ENCODE results near the gene EIF3B.
"Not testable (repeated sequence)": the region's sequence is repeated elsewhere in the genome, so short reads cannot be mapped to it uniquely, and the experiment has no call there.

The EIF3B gene

GRCh38 chr7:2350055-2350454 is 4.6 kb upstream of the EIF3B start:
- DNase-seq, result no peak

GRCh38 chr7:2350861-2351260 is 3.8 kb upstream of the EIF3B start:
- DNase-seq, result no peak

- DNase-seq, result no peak
Observed at GRCh38 chr7:2353113-2353935, 1.3 kb upstream of the EIF3B start.

GRCh38 chr7:2353936-2354185 is 766 bp upstream of the EIF3B start:
- DNase-seq, result peak; percentile 90

- DNase-seq, result no peak
Observed at GRCh38 chr7:2354939-2355704, 495 bp downstream of the EIF3B start.

- no peak for DNase-seq
Observed at GRCh38 chr7:2355705-2356008, 1.0 kb downstream of the EIF3B start.

GRCh38 chr7:2357165-2357564 is 2.5 kb downstream of the EIF3B start:
- no peak for DNase-seq

GRCh38 chr7:2357571-2357970 is 2.9 kb downstream of the EIF3B start:
- no peak for DNase-seq

GRCh38 chr7:2358968-2359527 is 4.4 kb downstream of the EIF3B start:
- no peak for DNase-seq

- DNase-seq, result no peak
Observed at GRCh38 chr7:2359610-2360009, 5.0 kb downstream of the EIF3B start.

DNA sequence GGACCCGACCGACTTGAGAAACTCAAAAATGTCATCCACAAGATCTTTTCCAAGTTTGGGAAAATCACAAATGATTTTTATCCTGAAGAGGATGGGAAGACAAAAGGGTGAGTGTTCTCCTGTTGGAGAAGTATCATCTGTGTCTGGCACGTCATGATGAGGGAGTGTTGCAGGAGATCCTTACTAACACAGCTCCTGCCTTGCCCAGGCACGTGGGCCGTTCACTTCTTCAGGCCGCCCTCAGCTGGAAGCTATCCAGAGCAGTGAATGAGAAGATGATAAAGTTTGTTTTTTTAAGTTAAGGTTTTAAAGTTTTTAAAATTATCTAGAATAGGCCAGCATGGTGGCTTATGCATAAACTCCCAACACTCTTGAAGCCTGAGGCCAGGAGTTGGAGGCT is 6.2 kb downstream of the EIF3B start:
- no peak for DNase-seq

DNA sequence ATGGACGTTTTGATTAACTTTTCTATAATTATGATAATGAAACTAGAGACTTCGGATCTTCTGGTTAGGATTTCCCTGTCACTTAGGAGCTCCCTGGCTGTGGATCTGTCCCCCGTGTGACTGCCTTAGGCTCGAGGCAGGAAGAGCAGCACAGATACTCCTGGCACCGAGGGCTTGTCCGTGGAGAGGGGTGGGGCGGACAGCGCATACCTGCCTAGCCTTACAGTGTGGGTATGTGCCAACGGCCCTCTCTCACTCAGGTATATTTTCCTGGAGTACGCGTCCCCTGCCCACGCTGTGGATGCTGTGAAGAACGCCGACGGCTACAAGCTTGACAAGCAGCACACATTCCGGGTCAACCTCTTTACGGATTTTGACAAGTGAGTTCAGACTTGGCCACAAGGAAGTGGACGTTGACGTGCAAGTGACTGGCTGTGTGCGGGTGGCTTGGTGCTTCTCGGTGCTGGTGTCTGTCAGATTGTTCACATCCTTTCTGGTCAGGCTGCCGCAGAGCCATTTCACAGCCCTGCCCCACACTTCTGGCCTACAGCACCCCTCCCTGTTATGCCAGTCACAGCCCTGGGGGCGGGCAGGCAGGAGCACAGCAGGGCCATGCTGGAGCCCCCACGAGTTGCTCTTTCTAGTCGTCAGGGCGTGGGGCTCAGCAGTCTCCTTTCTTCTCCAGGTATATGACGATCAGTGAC is 7.9 kb downstream of the EIF3B start:
- DNase-seq, result no peak

- no peak for DNase-seq
Observed at GRCh38 chr7:2369139-2369538, 14.5 kb downstream of the EIF3B start.

DNA sequence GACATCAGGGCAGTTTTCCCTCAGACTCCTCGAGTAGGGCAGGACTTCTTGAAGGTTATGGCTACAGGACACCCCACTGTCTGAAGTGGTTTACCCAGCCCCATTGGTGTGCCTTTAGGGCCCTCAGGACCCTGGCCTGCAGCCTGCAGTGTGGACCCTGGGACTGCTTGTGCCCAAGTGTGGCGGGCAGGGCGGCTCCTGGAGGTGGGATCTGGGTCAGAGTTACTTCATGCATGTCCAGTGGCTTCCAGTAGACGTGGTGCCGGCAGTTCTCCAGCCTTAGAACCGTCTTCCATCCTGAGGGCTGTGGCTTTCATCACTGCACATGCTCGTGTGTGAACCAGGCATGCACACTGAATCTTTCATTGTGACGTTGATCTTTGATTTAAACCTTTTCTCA is 16.7 kb downstream of the EIF3B start:
- no peak for DNase-seq

- no peak for DNase-seq
Observed at GRCh38 chr7:2372724-2373123, 18.1 kb downstream of the EIF3B start.

DNA sequence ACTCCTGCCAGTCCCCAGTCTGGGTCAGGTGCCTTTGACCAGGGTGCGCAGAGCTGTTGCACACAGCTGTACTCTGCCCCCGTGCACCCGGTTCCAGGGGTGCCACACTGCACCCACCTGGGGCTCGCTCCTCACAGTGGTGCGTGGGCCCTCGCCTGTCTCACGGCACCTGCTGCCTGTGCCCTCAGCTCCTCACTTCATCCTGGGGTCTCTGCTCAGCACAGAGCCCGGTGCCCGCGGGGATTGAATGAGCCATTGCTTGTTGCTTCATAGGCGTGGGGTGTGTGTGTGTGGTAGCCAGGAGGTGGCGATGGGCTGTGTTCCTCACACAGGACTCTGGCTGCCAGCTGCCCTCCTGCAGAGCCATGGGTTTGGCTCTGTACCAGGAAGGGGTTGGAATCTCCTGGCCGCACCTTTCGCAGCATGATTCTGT is 18.5 kb downstream of the EIF3B start:
- no peak for DNase-seq

- DNase-seq, result no peak
Observed at GRCh38 chr7:2373646-2374045, 19.0 kb downstream of the EIF3B start.

DNA sequence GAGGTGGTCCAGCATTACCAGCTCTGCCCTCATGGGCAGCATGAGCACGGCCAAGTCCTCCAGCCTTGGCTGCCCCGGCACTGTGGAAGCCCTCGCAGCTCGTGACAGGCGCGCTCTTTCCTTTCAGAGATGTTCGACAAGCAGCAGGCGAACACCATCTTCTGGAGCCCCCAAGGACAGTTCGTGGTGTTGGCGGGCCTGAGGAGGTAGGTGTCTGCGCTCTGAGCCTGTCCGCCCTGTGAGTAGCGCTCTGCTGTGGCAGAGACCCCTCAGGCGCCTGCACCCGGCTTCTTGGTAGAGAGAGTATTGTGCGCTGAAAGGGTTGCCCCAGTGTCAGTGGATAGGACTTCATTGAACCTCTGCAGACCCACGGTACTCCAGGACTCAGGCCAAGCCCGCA is 19.8 kb downstream of the EIF3B start:
- no peak for DNase-seq

GRCh38 chr7:2374830-2375728 is 20.5 kb downstream of the EIF3B start:
- no peak for DNase-seq

DNA sequence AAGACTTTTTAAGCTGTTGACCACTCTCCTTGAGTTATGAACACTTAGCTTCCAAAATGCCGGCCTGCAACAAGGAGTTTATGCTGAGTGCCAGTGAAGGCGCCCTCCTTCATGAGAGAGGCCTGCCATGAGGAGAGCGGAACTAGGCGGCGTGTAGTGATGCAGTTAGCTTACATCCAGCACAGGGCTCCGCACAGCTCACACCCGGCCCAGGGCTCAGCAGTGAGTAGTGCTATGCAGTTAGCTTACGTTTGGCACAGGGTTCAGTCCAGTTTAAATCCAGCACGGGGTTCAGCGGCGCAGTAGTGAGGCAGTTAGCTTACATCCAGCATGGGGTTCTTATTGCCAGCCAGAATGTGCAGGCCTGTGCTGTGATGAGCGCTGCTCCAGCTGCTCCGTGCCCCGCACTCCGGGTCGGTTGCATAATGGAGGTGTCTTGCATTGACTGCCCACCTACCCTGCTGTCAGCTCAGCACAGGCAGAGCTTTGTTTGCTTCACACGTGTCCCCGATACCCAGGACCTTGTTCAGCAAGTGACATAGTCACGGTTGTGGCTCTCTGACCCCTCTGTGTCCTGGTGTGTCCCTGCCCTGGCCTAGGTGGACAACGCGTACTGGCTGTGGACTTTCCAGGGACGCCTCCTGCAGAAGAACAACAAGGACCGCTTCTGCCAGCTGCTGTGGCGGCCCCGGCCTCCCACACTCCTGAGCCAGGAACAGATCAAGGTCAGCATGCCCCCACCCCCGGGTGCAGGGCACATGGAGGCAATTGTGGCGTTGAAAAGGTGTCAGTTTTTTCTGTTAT is 21.9 kb downstream of the EIF3B start:
- no peak for DNase-seq

GRCh38 chr7:2377492-2377891 is 22.9 kb downstream of the EIF3B start:
- not testable (repeated sequence) for DNase-seq

- DNase-seq, result not testable (repeated sequence)
Observed at GRCh38 chr7:2378125-2378524, 23.5 kb downstream of the EIF3B start.

Measured in CD4-positive, alpha-beta T cell treated with Interleukin-15 for 1 hour (primary cell).